Retinal pigment epithelial cell (primary cell): ENCODE results near the gene ITM2B.

ENCODE experiments used
- DNase-seq: peaks from one replicate; pipeline ENCODE4 v3.0.0-alpha.2; 2010; ENCODE audit warnings: low read depth
- H3K4me3 ChIP-seq: 2 replicates; pipeline ENCODE4 v1.5.1; 2011; ENCODE audit warnings: mild to moderate bottlenecking, low read length, control low read depth, moderate library complexity
- CTCF ChIP-seq: conservative IDR thresholded peaks from 2 replicates; pipeline ENCODE4 v1.5.1; 2011; ENCODE audit warnings: low read depth, low read length, control low read depth, inconsistent platforms

ITM2B gene

GRCh38 chr13:48249018-48249417 is 16.0 kb downstream of the ITM2B start:
- no peak for DNase-seq
- TF ChIP-seq CTCF, result no peak
- H3K4me3 ChIP-seq, result no peak overlapping the region

- TF ChIP-seq CTCF, result no peak
- no peak overlapping the region for H3K4me3 ChIP-seq
- no peak for DNase-seq
Observed at GRCh38 chr13:48251611-48252081, 18.6 kb downstream of the ITM2B start.

GRCh38 chr13:48252176-48252575 is 19.2 kb downstream of the ITM2B start:
- no peak overlapping the region for H3K4me3 ChIP-seq
- no peak for DNase-seq
- TF ChIP-seq CTCF, result no peak

GRCh38 chr13:48253849-48254248 is 20.8 kb downstream of the ITM2B start:
- TF ChIP-seq CTCF, result no peak
- no peak overlapping the region for H3K4me3 ChIP-seq
- DNase-seq, result no peak

- no peak overlapping the region for H3K4me3 ChIP-seq
- no peak for DNase-seq
- no peak for TF ChIP-seq CTCF
Observed at GRCh38 chr13:48255090-48255489, 22.1 kb downstream of the ITM2B start.

- TF ChIP-seq CTCF, result no peak
- DNase-seq, result no peak
Observed at GRCh38 chr13:48255954-48256353, 22.9 kb downstream of the ITM2B start.

GRCh38 chr13:48258002-48258401 is 25.0 kb downstream of the ITM2B start:
- no peak for DNase-seq
- no peak for TF ChIP-seq CTCF
- no peak overlapping the region for H3K4me3 ChIP-seq

More at GRCh38 chr13:48255954-48256353, 22.9 kb downstream of the ITM2B start:
- no peak overlapping the region for H3K4me3 ChIP-seq
